HG02588 (cell line): ENCODE measurements around the gene NRBF2.
"Not testable (repeated sequence)": the region's sequence is repeated elsewhere in the genome, so short reads cannot be mapped to it uniquely, and the experiment has no call there.

Experiments used
- ATAC-seq: cut with Tn5 transposase; IDR thresholded peaks from one replicate; pipeline ENCODE4 v1.9.1; 2021; ENCODE audit warnings: mild to moderate bottlenecking, moderate library complexity; ENCODE audit not compliant: unreplicated experiment

Gene NRBF2

DNA sequence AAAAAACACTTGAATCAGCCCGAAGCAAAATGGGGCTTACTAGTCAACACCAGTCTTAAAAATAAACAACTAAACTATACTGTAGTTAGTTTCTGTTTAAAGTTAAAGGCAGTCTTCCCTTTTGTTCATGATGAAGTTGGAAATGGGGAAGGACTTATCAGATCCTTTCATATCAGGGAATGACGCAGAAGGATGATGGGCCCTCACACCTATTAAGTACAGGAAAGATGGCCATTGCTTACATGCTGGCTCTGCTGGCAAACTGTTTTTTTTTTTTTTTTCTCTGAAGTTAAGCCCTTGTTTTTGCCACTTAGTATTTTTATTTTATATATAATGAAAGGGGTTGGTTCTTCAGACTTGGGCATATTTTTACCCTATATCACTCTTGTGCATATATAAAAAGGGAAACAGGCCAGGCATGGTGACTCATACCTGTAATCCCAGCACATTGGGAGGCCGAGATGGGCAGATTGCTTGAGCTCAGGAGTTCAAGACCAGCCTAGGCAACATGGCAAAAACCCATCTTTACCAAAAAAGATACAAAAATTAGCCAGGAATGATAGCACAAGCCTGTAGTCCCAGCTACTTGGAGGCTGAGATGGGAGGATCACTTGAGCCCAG is 16.6 kb upstream of the NRBF2 start:
- no peak for ATAC-seq

DNA sequence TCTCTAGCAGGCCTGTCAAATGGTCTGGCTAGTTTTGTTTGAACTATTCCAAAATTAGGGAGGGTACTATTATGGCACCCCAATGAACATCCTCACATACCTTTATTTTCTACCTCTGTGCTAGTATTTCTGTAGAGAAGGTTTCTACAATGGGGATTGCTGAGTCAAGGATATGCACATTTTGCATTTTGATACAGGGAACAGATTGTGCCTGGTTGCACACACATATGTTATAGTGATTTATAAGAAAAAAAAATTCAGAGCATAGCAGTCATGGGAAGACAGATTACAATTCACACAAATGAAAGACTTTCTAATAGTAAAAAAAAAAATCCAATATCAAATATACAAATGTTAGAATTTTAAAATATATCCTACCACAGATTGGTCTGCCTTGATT is 14.1 kb upstream of the NRBF2 start:
- no peak for ATAC-seq

DNA sequence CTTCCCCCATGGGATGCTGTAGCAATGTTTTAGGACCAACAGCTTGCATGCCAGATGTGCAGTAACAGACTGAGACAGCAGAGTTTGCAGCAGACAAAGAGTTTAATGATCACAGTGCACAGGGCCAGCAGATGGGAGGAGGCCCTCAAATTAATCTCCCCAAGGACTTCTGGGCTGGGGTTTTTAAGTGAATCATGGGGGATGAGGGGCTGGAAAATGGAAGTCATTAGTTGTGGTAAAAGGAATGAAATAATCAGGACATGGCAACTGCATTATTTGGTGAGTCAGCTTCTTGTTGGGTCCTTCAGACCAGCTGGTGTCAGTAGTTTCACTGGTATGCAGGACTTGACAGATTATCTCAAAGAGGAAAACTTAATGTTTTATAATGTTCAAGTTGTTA is 12.6 kb upstream of the NRBF2 start:
- ATAC-seq: no peak

DNA sequence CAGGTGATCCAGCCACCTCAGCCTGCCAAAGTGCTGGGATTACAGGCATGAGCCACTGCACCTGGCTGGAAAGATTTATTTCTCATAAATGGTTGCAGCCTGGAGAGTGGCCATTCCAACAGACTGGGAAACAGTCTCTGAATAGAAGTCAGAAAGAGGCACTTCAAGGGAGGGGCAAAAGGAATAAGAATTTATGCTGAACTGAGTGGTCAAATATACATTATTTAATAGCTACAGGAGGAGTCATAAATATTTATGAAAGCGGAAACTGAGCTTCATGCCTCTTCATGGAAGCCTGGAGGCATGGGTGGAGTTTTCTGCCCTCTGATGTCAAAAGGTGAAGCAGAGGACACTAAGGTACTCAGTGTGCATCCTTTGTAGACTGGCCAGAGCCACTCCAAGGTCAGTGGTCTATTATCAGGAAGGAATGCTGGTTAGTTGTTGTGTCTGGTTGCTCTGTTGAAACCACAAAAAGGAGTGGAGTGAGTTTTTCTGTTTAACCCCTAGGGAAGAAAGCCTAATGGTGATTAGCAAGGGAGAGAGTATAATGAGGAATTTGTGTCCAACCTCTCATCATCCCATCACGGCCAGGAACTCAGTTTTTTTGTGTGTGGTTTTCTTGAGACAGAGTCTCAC is 9.3 kb upstream of the NRBF2 start:
- ATAC-seq: no peak

DNA sequence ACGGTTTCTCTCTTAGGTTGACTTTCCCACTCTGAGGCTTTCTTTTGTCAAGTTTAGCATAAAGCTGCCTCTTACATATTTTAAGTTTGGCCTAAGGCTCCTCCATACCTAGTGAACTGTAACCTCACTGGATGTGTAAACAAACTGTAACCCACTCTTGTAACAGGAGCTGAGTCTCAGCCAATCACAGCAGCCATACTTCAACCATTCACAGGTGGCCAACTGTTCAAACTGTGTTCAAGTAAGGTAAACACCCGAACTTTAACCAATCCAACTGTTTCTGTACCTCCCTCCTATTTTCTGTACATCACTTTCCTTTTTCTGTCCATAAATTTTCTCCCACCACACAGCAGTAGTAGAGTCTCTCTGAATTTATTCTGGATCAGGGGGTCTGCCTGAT is 7.7 kb upstream of the NRBF2 start:
- ATAC-seq: no peak

DNA sequence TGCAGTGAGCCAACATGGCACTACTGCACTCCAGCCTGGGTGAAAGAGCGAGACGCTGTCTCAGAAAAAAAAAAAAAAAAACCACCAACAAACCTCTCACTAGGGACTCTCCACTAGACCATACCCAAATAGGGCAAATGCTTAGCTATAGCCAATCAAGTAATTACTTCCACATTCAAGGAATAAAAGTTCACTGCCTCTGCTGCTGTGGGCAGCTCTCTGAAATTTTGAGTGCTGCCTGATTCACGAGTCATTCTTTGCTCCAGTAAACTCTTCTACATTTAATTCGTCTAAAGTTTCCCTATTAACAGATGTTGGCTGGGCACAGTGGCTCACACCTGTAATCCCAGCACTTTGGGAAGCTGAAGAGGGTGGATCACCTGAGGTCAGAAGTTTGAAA is 4.7 kb upstream of the NRBF2 start:
- no peak for ATAC-seq

DNA sequence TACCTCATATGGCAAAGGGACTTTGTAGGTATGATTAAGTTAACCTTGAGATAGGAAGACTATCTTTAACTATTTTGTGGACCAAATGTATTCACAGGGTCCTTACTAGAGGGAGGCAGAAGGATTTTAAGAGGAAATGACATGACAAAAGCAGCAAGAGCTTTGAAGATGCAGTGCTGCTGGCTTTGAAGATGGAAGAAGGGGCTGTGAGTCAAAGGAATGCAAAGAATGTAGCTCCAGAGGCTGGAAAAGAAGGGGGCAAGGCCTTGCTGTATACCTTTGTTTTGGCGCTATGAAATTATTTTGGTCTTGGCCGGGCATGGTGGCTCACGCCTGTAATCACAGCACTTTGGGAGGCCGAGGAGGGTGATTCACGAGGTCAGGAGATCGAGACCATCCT is 3.2 kb upstream of the NRBF2 start:
- ATAC-seq: no peak

DNA sequence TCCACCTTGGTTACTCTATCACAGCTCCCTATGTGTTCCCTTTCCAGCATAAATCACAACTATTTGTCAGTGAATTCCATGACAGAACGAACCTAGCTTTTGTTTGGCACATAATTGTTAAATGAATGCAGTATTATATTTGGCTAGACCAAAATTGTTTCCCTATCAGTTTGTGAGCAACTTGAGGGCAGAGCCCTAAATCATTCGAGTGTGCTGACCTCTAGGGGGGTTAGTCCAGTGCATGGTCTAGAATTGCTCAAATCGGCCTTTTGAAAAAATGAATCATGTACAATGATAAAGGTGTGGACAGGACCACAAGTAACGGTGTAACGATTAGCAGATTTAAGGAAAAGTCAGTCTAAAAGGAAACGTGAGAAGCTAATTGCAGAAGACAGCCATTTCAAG is 475 bp upstream of the NRBF2 start:
- ATAC-seq: no peak

DNA sequence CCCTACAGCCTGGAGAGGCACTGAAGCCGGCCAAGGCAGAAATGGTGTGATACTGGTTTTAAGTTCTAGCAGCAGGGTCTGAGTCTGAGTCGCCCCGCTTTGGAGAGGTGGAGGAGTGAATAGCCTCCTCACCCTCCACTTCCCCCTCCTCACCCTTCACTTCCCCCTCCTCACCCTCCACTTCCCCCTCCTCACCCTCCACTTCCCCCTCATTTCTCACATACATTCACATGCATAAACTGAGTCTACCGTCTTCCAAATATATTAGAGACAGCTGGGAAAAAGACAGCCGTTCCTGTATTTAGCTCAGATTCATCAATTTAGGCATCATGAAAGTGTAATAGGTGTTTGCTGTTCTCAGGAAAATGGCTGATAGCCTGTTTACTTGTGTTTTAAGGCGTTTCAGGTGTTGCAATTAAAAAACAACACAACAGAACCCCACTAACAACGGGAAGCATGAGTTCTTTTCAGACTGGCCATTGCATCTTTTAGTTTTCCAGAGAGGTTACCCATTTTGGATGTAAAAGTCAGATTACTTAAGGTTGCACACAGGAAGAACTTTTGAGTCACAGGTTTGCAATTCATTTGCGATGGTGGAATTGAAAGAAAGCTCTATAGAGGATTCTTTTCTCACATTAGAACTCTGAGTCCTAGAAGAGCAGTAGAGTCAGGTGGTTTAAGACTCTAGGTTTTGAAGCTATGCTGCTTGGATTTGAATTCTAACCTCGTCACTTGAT is 861 bp downstream of the NRBF2 start:
- no peak for ATAC-seq

DNA sequence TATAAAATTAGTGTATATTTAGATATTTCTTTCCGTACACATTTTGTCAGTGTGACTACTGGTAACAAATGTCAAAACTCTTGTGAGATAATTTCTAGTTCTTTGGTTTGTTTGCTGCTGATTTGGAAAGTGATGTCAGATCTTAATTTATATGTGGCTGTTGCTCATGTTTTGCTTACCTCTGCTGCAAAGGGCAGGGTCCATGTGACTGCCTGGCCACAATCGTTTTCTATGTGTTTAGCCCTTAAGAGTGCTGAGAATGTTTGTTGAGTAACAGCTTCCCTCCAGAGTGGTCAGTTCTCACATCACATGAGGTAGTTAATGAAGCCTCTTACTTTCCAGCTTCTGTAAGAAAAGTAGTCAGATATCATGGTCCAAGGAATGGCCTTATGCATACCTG is 4.2 kb downstream of the NRBF2 start:
- ATAC-seq: no peak

DNA sequence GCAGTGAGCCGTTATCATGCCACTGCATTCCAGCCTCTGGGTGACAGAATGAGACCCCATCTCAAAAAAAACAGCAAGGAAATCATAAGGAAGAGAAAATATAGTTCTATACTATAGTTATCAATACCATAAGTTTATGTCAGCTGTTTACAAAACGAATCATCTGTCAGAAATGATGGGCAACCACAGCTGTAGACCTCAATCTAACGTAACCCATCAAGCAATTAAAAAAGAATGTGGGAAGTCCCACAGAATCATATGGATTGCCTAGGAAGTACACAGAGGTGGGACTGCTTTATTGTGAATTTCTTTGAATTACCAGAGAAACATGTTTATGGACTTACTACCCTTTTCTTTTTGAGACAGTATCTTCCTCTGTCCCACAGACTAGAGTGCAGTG is 6.9 kb downstream of the NRBF2 start:
- ATAC-seq: no peak

DNA sequence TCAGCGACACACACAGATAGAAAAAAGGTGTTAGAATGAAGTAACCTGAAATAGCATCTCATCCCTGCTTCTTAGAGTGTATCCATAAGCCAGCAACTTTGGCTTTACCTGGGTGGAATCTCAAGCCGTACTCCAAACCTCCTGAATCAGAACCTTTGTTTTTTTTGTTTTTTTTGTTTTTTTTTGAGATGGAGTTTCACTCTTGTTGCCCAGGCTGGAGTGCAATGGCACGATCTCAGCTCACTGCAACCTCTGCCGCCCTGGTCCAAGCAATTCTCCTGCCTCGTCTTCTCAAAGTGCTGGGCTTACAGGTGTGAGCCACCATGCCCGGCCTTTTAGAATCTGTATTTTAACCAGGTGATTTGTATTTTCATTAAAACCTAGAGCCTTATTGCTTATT is 9.0 kb downstream of the NRBF2 start:
- no peak for ATAC-seq

DNA sequence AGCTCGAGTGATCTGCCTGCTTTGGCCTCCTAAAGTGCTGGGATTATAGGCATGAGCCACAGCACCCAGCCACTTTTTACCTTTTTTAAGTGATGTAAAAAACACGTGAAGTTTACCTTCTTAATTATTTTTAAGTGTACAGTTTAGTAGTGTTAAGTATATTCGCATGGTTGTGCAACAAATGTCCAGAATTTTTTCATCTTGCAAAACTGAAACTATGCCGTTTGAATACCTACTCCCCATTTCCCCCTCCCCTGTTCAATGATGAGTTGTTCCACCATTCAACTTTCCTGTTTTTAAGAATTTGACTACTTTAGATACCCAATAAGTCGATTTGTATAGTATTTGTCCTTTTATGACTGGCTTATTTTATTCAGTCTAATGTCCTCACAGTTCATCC is 10.9 kb downstream of the NRBF2 start:
- ATAC-seq: no peak

DNA sequence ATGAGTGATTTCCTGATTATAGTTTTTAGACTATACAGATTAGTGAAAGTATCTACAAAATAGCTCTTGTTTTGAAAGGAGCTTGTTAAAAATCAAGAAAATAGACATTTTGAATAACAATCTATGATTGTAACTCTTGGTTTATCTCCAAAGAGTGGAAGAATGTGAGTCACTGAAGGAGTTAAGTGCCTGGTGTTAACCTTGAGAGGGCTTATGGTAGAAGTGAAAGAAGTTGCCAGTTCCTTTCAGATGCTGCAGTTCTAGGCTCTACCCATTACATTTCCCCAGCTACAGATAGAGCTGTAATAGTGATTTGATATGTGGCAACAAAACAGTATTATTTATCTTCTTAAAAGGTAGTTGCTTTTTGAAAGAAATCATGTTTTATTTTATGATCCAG is 12.7 kb downstream of the NRBF2 start:
- ATAC-seq: no peak

DNA sequence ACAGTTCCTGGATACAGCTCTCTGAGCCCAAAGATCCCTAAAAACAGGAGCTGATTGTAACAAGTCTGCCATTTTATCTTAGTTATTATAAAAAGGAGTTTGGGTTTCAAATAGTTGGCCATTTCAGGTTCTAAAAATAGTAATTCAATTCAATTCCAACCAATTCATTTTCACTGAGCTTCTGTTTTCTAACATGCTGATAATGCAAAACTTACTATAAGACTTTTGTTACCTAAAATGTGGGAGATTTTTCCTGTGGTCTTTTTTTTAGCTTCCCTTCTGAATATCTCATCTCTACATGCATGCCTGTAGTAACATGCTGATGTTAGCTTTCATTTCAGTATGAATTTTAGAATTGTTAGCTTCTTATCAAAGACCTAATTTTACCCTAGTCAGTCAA is 13.4 kb downstream of the NRBF2 start:
- ATAC-seq: no peak

DNA sequence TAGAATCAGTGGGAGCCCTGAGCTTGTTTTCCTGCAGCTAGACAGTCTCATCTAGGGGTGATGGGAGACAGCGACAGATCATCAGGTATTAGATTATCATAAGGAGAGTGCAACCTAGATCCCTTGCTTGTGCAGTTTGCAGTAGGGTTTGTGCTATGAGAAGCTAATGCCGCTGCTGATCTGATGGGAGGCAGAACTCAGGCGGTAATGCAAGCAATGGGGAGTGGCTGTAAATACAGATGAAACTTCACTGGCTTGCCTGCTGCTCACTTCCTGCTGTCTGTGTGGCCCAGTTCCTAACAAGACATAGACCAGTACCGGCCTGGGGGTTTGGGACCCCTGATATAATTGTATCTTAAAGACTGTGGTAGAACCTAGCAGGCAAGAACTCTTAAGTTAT is 17.6 kb downstream of the NRBF2 start:
- ATAC-seq: no peak

DNA sequence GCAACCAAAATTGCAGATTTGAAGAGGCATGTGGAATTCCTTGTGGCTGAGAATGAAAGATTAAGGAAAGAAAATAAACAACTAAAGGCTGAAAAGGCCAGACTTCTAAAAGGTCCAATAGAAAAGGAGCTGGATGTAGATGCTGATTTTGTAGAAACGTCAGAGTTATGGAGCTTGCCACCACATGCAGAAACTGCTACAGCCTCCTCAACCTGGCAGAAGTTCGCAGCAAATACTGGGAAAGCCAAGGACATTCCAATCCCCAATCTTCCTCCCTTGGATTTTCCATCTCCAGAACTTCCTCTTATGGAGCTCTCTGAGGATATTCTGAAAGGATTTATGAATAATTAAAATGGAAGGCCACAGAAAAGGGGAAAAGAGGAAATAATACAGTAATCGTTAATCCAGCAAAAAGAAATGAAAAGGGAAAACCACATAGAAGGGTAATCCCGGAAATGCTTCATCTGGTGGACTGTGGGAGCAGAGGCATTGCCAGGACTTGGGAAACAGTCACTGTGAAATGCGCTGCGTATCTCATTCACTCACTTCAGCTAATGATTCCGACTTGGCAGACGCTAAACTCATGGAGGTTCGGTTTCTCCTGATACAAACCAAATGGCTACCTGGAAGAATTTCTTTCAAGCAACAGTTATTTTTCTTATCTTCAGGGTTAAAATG is 20.9 kb downstream of the NRBF2 start:
- not testable (repeated sequence) for ATAC-seq

DNA sequence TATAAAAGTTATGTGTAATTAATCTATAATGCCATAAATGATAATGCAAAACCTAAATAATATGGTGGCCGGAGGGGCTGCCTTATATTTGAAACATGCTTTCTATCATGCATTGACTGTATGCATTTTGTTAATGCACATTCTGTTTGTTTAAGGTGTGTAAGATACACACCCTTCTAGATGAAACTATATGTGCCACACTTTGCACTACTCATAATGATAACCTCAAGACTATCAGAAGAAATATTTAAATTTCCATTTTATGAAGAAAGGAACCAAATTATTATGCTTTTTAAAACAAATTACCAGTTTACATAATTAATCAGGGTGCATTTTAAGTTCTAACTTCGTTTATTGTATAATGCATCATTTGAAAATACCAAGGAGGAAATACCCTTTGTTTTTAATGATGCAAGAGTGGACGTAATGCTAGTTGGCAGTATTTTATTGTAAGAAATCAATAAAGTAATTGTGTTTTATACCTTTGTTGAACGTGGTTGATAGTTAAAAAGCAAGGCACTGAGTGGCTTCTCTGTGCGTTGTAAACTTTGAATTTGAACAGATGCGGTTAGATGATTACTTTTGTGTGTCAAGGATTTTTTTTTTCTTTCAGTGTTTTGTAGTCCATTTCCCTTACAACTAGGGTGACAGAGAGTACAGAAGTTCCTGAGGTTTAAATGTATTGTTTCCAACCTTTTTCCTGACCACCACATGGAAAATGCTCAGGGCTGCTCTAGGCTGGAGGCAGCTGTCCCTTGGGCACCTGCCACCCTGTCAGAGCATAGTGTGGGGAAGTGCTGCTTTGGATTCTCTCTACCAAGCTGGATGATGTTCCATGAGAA is 21.6 kb downstream of the NRBF2 start:
- ATAC-seq: no peak

DNA sequence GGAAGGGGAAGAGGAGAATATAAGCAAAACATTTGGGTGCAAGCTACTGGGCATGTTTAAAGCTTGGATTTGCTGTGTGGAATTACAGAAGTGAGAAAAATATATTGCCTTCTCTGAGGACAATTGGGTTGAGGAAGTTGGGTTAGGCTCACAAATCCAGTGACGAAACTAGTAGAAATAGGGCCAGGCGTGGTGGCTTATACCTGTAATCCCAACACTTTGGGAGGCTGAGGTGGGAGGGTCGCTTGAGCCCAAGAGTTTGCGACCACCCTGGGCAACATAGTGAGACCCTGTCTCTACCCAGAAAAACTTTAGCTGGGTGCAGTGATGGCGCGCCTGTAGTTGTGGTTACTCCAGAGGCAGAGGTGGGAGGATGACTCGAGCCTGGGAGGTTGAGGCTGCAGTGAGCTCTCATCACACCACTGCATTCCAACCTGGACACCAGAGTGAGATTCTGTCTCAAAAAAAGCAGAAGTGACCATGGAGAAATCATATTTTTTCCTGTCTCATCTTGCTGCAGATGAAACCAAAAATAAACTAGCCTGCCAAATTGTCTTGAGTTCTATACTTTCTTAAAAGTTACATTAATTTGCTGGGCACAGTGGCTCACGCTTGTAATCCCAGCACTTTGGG is 22.4 kb downstream of the NRBF2 start:
- no peak for ATAC-seq

DNA sequence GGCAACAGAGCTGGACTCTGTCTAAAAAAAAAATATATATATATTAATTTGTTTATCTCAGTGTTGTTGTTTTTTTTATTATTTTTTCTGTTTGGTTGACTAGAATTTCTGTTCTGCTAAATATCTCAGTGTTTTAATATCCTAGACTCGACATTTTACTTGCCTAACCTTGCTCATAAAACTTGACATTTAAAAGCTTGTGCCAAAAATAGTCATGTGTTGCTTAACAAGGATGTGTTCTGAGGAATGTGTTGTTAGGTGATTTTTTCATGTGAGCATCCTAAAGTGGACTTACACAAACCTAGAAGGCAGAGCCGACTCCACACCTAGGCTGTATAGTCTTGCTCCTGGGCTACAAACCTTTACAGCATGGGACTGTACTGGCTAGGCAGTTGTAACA is 23.1 kb downstream of the NRBF2 start:
- no peak for ATAC-seq
